GM12878 (cell line): Measurements from ENCODE around the gene PAPPA. TPM values are rescaled to one million over a fixed set of nuclear protein-coding genes. Genes with fewer than 3 reads are reported as not detected.

Experiments
- ATAC-seq: fragments of 200-7000 bp; cut with Tn5 transposase; 3 replicates; pipeline ENCODE4 v1.9.1; 2020; ENCODE audit warnings: mild to moderate bottlenecking, moderate library complexity
- BruUV-seq: library from RNA; stranded (reverse); fragments of 400-500 nt; replicated peaks from 2 replicates; lab custom pipeline; 2021; lab: Mats Ljungman, UMichigan
- CTCF ChIA-PET: fragments of 300-600 bp; sonication (Branson Sonifier 250); formaldehyde crosslinking; extraction: SDS; loops from one replicate; lab custom pipeline; 2021; ENCODE audit warnings: inconsistent platforms; lab: Yijun Ruan, JAX
- POLR2A ChIA-PET: fragments of 350-600 bp; formaldehyde crosslinking; extraction: SDS; loops from one replicate; lab custom pipeline; 2021; ENCODE audit warnings: inconsistent platforms; lab: Charles Lee
- RAD21 ChIA-PET: fragments of 300-600 bp; sonication (Branson Sonifier 250); formaldehyde crosslinking; loops from one replicate; lab custom pipeline; 2023; ENCODE audit warnings: antibody characterized with exemption; ENCODE audit not compliant: unreplicated experiment; lab: Charles Lee
- SMC1A ChIA-PET: fragments of 300-600 bp; sonication (Branson Sonifier 250); formaldehyde crosslinking; loops from one replicate; lab custom pipeline; 2023; ENCODE audit not compliant: unreplicated experiment, uncharacterized antibody; lab: Charles Lee
- DNase-seq: peaks from one replicate; pipeline ENCODE4 v3.0.0-alpha.2; 2011; ENCODE audit warnings: low read depth, low spot score
- FAIRE-seq: peaks from 3 replicates; lab custom pipeline; 2011; peaks lifted over from hg19 to GRCh38; lab: Jason Lieb, UNC
- H2AFZ ChIP-seq: 2 replicates; pipeline ENCODE4 v1.6.0; 2011; ENCODE audit warnings: low read depth, low read length, control low read depth; ENCODE audit not compliant: control insufficient read depth
- H3K27ac ChIP-seq: 2 replicates; pipeline ENCODE4 v1.5.1; 2011; ENCODE audit warnings: control low read depth; ENCODE audit not compliant: control insufficient read depth, insufficient read depth
- H3K27me3 ChIP-seq, 2 experiments: replicated peaks in 1 of 2; 2 replicates each; pipeline versions ENCODE4 v1.6.0 to v1.6.1; 2011; ENCODE audit warnings: low read length in 1 of 2; ENCODE audit not compliant: control insufficient read depth in 2 of 2, insufficient read depth in 2 of 2
- H3K36me3 ChIP-seq, 2 experiments: 2 replicates each; pipeline ENCODE4 v1.5.1; 2011; ENCODE audit warnings: low read length in 1 of 2; ENCODE audit not compliant: control insufficient read depth in 2 of 2, insufficient read depth in 2 of 2
- H3K4me1 ChIP-seq: 2 replicates; pipeline ENCODE4 v1.6.1; 2011; ENCODE audit warnings: mild to moderate bottlenecking, low read length, moderate library complexity, mixed read lengths; ENCODE audit not compliant: control insufficient read depth, insufficient read depth
- H3K4me2 ChIP-seq: 2 replicates; pipeline ENCODE4 v1.6.0; 2011; ENCODE audit warnings: control low read depth; ENCODE audit not compliant: control insufficient read depth, insufficient read depth
- H3K4me3 ChIP-seq: fragments of 200-600 bp; sonication (generic); 2 replicates; pipeline ENCODE4 v1.5.1; 2016
- H3K79me2 ChIP-seq: 2 replicates; pipeline ENCODE4 v1.6.0; 2011; ENCODE audit warnings: low read length; ENCODE audit not compliant: control insufficient read depth, insufficient read depth
- H3K9ac ChIP-seq: 2 replicates; pipeline ENCODE4 v1.8.0; 2011; ENCODE audit warnings: low read length, control low read depth, mixed read lengths; ENCODE audit not compliant: control insufficient read depth, insufficient read depth
- H3K9me3 ChIP-seq: replicated peaks from 3 replicates; pipeline ENCODE4 v1.5.1; 2011; ENCODE audit warnings: mild to moderate bottlenecking, low read length; ENCODE audit not compliant: control insufficient read depth, insufficient read depth
- H4K20me1 ChIP-seq: 2 replicates; pipeline ENCODE4 v1.6.0; 2011; ENCODE audit not compliant: control insufficient read depth, insufficient read depth
- ATF3 ChIP-seq: IDR thresholded peaks from 2 replicates; pipeline ENCODE4 v1.6.1; 2011; ENCODE audit warnings: low read depth, mild to moderate bottlenecking, low read length, moderate library complexity, borderline replicate concordance; ENCODE audit errors: extremely low read depth
- CEBPZ ChIP-seq: fragments of 150-350 bp; IDR thresholded peaks from 2 replicates; pipeline ENCODE4 v1.6.1; 2016; ENCODE audit warnings: low read depth, low read length
- CHD2 ChIP-seq: IDR thresholded peaks from 2 replicates; pipeline ENCODE4 v1.6.1; 2011; ENCODE audit warnings: low read depth, low read length, improper control_type of control experiment, borderline replicate concordance
- KAT2A ChIP-seq: conservative IDR thresholded peaks from 2 replicates; pipeline ENCODE4 v1.6.1; 2011; ENCODE audit warnings: low read depth, low read length; ENCODE audit not compliant: control insufficient read depth
- KDM1A ChIP-seq: fragments of 200-600 bp; sonication (generic); IDR thresholded peaks from 2 replicates; pipeline ENCODE4 v1.6.1; 2016; ENCODE audit warnings: borderline replicate concordance
- NR2C1 ChIP-seq: fragments of 450-650 bp; IDR thresholded peaks from 2 replicates; pipeline ENCODE4 v1.6.1; 2017; ENCODE audit warnings: antibody characterized with exemption, mild to moderate bottlenecking, moderate library complexity
- RAD21 ChIP-seq: IDR thresholded peaks from 2 replicates; pipeline ENCODE4 v1.6.1; 2011; ENCODE audit warnings: mild to moderate bottlenecking, low read depth, low read length, moderate library complexity; ENCODE audit not compliant: insufficient read depth
- RBBP5 ChIP-seq: fragments of 200-600 bp; sonication (generic); conservative IDR thresholded peaks from 2 replicates; pipeline ENCODE4 v1.6.1; 2016
- SMAD1 ChIP-seq: fragments of 450-650 bp; IDR thresholded peaks from 2 replicates; pipeline ENCODE4 v1.6.1; 2018; ENCODE audit warnings: mild to moderate bottlenecking, low read depth; ENCODE audit not compliant: partially characterized antibody
- TARDBP ChIP-seq: IDR thresholded peaks from 2 replicates; pipeline ENCODE4 v1.6.1; 2016; ENCODE audit warnings: borderline replicate concordance
- USF1 ChIP-seq: IDR thresholded peaks from 2 replicates; pipeline ENCODE4 v1.6.1; 2011; ENCODE audit warnings: borderline replicate concordance, low read depth, mild to moderate bottlenecking, moderate library complexity, mixed read lengths, low read length; ENCODE audit not compliant: insufficient read depth; ENCODE audit errors: extremely low read length
- WRNIP1 ChIP-seq: IDR thresholded peaks from 2 replicates; pipeline ENCODE4 v1.6.1; 2011; ENCODE audit warnings: low read depth, low read length, improper control_type of control experiment, borderline replicate concordance
- ZBTB33 ChIP-seq: fragments of 450-650 bp; IDR thresholded peaks from 2 replicates; pipeline ENCODE4 v1.6.1; 2017; ENCODE audit warnings: mild to moderate bottlenecking
- WGBS: methylation state at CpG from one replicate; pipeline ENCODE4 v1.1.6; 2016; ENCODE audit warnings: low lambda C conversion rate; ENCODE audit not compliant: insufficient replicate concordance, insufficient coverage; ENCODE audit errors: missing lambda C conversion rate; 5-methylcytosine and 5-hydroxymethylcytosine counted together
- in situ Hi-C: fragments of 300-500 bp; cut with MboI; formaldehyde crosslinking; loops from 9 replicates; pipeline ENCODE4 v1.14.3; 2018; ENCODE audit warnings: mixed read lengths
- intact Hi-C: fragments of 100-400 bp; cut with micrococcal nuclease; formaldehyde crosslinking; loops from one replicate; pipeline ENCODE4 v1.14.2; 2022; ENCODE audit not compliant: unreplicated experiment
- polyA plus RNA-seq, 11 experiments: library from polyadenylated mRNA; depleted of rRNA in 4 of 11; unstranded in 6 of 11; stranded (reverse) in 5 of 11; fragments of >200 nt; fragmentation: Nextera tagmentation in 4 of 11; fragmentation: Illumina TruSeq in 1 of 11; extraction: Ambion mirVana in 4 of 11; extraction: Trizol in 1 of 11; gene quantifications; 1 replicate in 1 of 11; 2 replicates in 10 of 11; pipeline versions ENCODE4 v1.2.1 to v1.2.3, GENCODE V29; 2011 to 2016; ENCODE audit warnings: inconsistent platforms in 2 of 11, missing spikeins in 2 of 11, low read depth in 1 of 11
- total RNA-seq, 4 experiments: library from RNA; depleted of rRNA in 3 of 4; stranded (reverse); fragments of >200 nt in 3 of 4; fragmentation: Illumina TruSeq in 1 of 4; extraction: Trizol in 1 of 4; gene quantifications; 2 replicates each; pipeline versions ENCODE4 v1.2.1 to v1.2.3, GENCODE V29; 2013 to 2021

Gene PAPPA
- total and polyA plus RNA-seq, 10 of the 15 experiments (the other 5 are each of a cell fraction or from before 2014, with no cell fraction given) = under 0.01 to 0.19 (median 0.02) TPM; not detected in 4

GRCh38 chr9:116209414-116210116 lies 56.0 kb downstream of the PAPPA start (continued):
- TF ChIP-seq KDM1A (no peak), WRNIP1 (no peak), RAD21 (no peak), ATF3 (no peak), NR2C1 (no peak), TARDBP (no peak), ZBTB33 (no peak), RBBP5 (no peak), CHD2 (no peak)
- TF ChIP-seq, all 136 proteins: peak for 0

- ATAC-seq (no peak), FAIRE-seq (no peak), DNase-seq (no peak)
- Histone ChIP-seq H3K9me3 (no peaks in the 10 kb centered on the region), H3K36me3 (no peaks in the 10 kb centered on the region), H3K27me3 (no peaks in the 10 kb centered on the region), H3K9ac (no peak overlapping the region), H3K27ac (no peak overlapping the region), H3K4me3 (no peak overlapping the region), H3K4me2 (no peak overlapping the region), H3K4me1 (no peaks in the 10 kb centered on the region), H4K20me1 (no peaks in the 10 kb centered on the region), H2AFZ (no peak overlapping the region), H3K79me2 (no peaks in the 10 kb centered on the region)
- CTCF ChIA-PET = no interaction called here
- RAD21 ChIA-PET = no interaction called here
- SMC1A ChIA-PET = no interaction called here
- intact Hi-C loops (no loop called here), in situ Hi-C loops (no loop called here)
- POLR2A ChIA-PET = no interaction called here
- WGBS = 14% methylated on average over 2 of the region's 2 CpGs
- BruUV-seq = no TSS peak
- no peak for TF ChIP-seq USF1
- TF ChIP-seq CEBPZ = no peak
- no peak for TF ChIP-seq SMAD1
- no peak for TF ChIP-seq KAT2A
These were observed 59.5 kb downstream of the PAPPA start for GRCh38 chr9:116212986-116213692.
